ENCODE measurements around the gene KCTD7. TPM values are rescaled to one million over a fixed set of nuclear protein-coding genes. Genes with fewer than 3 reads are reported as not detected.
"Not testable (repeated sequence)": the region's sequence is repeated elsewhere in the genome, so short reads cannot be mapped to it uniquely, and the experiment has no call there.

The KCTD7 gene
- polyA plus RNA-seq, 1 donor from 2014 or later = 79.4 TPM

GRCh38 chr7:66583490-66584110 lies 45.1 kb upstream of the KCTD7 start:
- H3K79me2 ChIP-seq (replicated peaks; ENCODE audit: insufficient read depth, low read length) = peaks cover 50% of the 10 kb centered on the region
- H3K27ac ChIP-seq (ENCODE audit: low read length) = no peak overlapping the region
- H3K27me3 ChIP-seq (ENCODE audit: insufficient read depth, low read depth, low read length) = no peaks in the 10 kb centered on the region
- H3K4me2 ChIP-seq (ENCODE audit: low read length) = no peak overlapping the region
- no peak overlapping the region for H3K4me3 ChIP-seq (ENCODE audit: low read length)
- H4K20me1 ChIP-seq (ENCODE audit: insufficient read depth) = no peaks in the 10 kb centered on the region
- H3K9ac ChIP-seq (ENCODE audit: low read length) = no peak overlapping the region
- H3K36me3 ChIP-seq (ENCODE audit: insufficient read depth, low read length) = no peaks in the 10 kb centered on the region
- no peaks in the 10 kb centered on the region for H3F3A ChIP-seq (ENCODE audit: insufficient read depth, low read length, poor library complexity, severe bottlenecking)
- no peak overlapping the region for H2AFZ ChIP-seq (ENCODE audit: low read depth, low read length)
- no peaks in the 10 kb centered on the region for H3K9me3 ChIP-seq (ENCODE audit: low read length)
- TF ChIP-seq RAD21 (conservative IDR thresholded peaks at IDR 0.05) = no peak
- TF ChIP-seq TAF1 (IDR thresholded peaks at IDR 0.05; ENCODE audit: low read depth) = no peak
- no peak for TF ChIP-seq REST (IDR thresholded peaks at IDR 0.05; ENCODE audit: borderline replicate concordance)
- TF ChIP-seq POLR2AphosphoS5 (IDR thresholded peaks at IDR 0.05) = no peak
- no peak for TF ChIP-seq EP300 (conservative IDR thresholded peaks at IDR 0.05; ENCODE audit: poor library complexity, severe bottlenecking)
- no peak for TF ChIP-seq CTCF (IDR thresholded peaks at IDR 0.05; ENCODE audit: poor library complexity, severe bottlenecking)
- TF ChIP-seq SMC3 (conservative IDR thresholded peaks at IDR 0.05; ENCODE audit: poor library complexity) = no peak
- no peak for TF ChIP-seq MXI1 (conservative IDR thresholded peaks at IDR 0.05; ENCODE audit: poor library complexity, severe bottlenecking)
- no peak for TF ChIP-seq EZH2 (IDR thresholded peaks at IDR 0.05; ENCODE audit: borderline replicate concordance, insufficient read depth, low read length, poor library complexity, severe bottlenecking)
- H3K9me2 ChIP-seq (ENCODE audit: insufficient read depth, low read length) = no peaks in the 10 kb centered on the region

- H3K36me3 ChIP-seq (ENCODE audit: insufficient read depth, low read length) = no peaks in the 10 kb centered on the region
- peaks cover 60% of the 10 kb centered on the region for H3K79me2 ChIP-seq (replicated peaks; ENCODE audit: insufficient read depth, low read length)
- TF ChIP-seq CTCF (IDR thresholded peaks at IDR 0.05; ENCODE audit: poor library complexity, severe bottlenecking) = no peak
- no peak for TF ChIP-seq EP300 (conservative IDR thresholded peaks at IDR 0.05; ENCODE audit: poor library complexity, severe bottlenecking)
- no peak for TF ChIP-seq POLR2AphosphoS5 (IDR thresholded peaks at IDR 0.05)
- TF ChIP-seq MXI1 (conservative IDR thresholded peaks at IDR 0.05; ENCODE audit: poor library complexity, severe bottlenecking) = no peak
- no peak for TF ChIP-seq TAF1 (IDR thresholded peaks at IDR 0.05; ENCODE audit: low read depth)
- TF ChIP-seq SMC3 (conservative IDR thresholded peaks at IDR 0.05; ENCODE audit: poor library complexity) = no peak
- no peak for TF ChIP-seq EZH2 (IDR thresholded peaks at IDR 0.05; ENCODE audit: borderline replicate concordance, insufficient read depth, low read length, poor library complexity, severe bottlenecking)
- no peak overlapping the region for H3K9ac ChIP-seq (ENCODE audit: low read length)
- H3K27ac ChIP-seq (ENCODE audit: low read length) = no peak overlapping the region
- no peak overlapping the region for H2AFZ ChIP-seq (ENCODE audit: low read depth, low read length)
- H3K4me2 ChIP-seq (ENCODE audit: low read length) = no peak overlapping the region
- H3K9me3 ChIP-seq (ENCODE audit: low read length) = no peaks in the 10 kb centered on the region
- H3F3A ChIP-seq (ENCODE audit: insufficient read depth, low read length, poor library complexity, severe bottlenecking) = no peaks in the 10 kb centered on the region
- no peaks in the 10 kb centered on the region for H3K9me2 ChIP-seq (ENCODE audit: insufficient read depth, low read length)
- H3K4me3 ChIP-seq (ENCODE audit: low read length) = no peak overlapping the region
- no peaks in the 10 kb centered on the region for H4K20me1 ChIP-seq (ENCODE audit: insufficient read depth)
- no peaks in the 10 kb centered on the region for H3K27me3 ChIP-seq (ENCODE audit: insufficient read depth, low read depth, low read length)
These were observed 42.5 kb upstream of the KCTD7 start for GRCh38 chr7:66586181-66586580.

GRCh38 chr7:66588226-66588625 lies 40.5 kb upstream of the KCTD7 start:
- not testable (repeated sequence) for H3K4me2 ChIP-seq (ENCODE audit: low read length); H3K27me3 ChIP-seq (ENCODE audit: insufficient read depth, low read depth, low read length); H3K27ac ChIP-seq (ENCODE audit: low read length)

GRCh38 chr7:66588856-66589570 lies 39.7 kb upstream of the KCTD7 start:
- H3K4me3 ChIP-seq (ENCODE audit: low read length) = not testable (repeated sequence)

More at GRCh38 chr7:66588226-66588625, 40.5 kb upstream of the KCTD7 start:
- H3K4me3 ChIP-seq (ENCODE audit: low read length); H2AFZ ChIP-seq (ENCODE audit: low read depth, low read length); H4K20me1 ChIP-seq (ENCODE audit: insufficient read depth); H3K9me3 ChIP-seq (ENCODE audit: low read length); H3F3A ChIP-seq (ENCODE audit: insufficient read depth, low read length, poor library complexity, severe bottlenecking); H3K36me3 ChIP-seq (ENCODE audit: insufficient read depth, low read length); H3K9me2 ChIP-seq (ENCODE audit: insufficient read depth, low read length); H3K9ac ChIP-seq (ENCODE audit: low read length): not testable (repeated sequence)
- peaks cover 60% of the 10 kb centered on the region for H3K79me2 ChIP-seq (replicated peaks; ENCODE audit: insufficient read depth, low read length)

More at GRCh38 chr7:66588856-66589570, 39.7 kb upstream of the KCTD7 start:
- H3K27ac ChIP-seq (ENCODE audit: low read length); H3K9me3 ChIP-seq (ENCODE audit: low read length); H3K9me2 ChIP-seq (ENCODE audit: insufficient read depth, low read length); H3F3A ChIP-seq (ENCODE audit: insufficient read depth, low read length, poor library complexity, severe bottlenecking); H4K20me1 ChIP-seq (ENCODE audit: insufficient read depth); H3K36me3 ChIP-seq (ENCODE audit: insufficient read depth, low read length); H2AFZ ChIP-seq (ENCODE audit: low read depth, low read length); H3K27me3 ChIP-seq (ENCODE audit: insufficient read depth, low read depth, low read length); H3K4me2 ChIP-seq (ENCODE audit: low read length); H3K9ac ChIP-seq (ENCODE audit: low read length): not testable (repeated sequence)
- peaks cover 53% of the 10 kb centered on the region for H3K79me2 ChIP-seq (replicated peaks; ENCODE audit: insufficient read depth, low read length)
